Stimulated activated CD8-positive, alpha-beta memory T cell treated with anti-CD3 and anti-CD28 coated beads, Interleukin-15, amount 100 ng/mL, for 48 hours (primary cell): Measurements from ENCODE around the gene ANO4.

Experiments used
- DNase-seq, 2 donors: peaks; one replicate each; pipeline ENCODE4 v3.0.0-alpha.2; 2020; ENCODE audit warnings: low read depth in 2 of 2

Gene ANO4

GRCh38 chr12:100794441-100795173 is at the start of gene ANO4:
Gene ANO4, plus strand, starts transcription at chr12:100794776. Its CDS starts 107,010 bp downstream, at chr12:100901786.
- no peak for DNase-seq

DNA sequence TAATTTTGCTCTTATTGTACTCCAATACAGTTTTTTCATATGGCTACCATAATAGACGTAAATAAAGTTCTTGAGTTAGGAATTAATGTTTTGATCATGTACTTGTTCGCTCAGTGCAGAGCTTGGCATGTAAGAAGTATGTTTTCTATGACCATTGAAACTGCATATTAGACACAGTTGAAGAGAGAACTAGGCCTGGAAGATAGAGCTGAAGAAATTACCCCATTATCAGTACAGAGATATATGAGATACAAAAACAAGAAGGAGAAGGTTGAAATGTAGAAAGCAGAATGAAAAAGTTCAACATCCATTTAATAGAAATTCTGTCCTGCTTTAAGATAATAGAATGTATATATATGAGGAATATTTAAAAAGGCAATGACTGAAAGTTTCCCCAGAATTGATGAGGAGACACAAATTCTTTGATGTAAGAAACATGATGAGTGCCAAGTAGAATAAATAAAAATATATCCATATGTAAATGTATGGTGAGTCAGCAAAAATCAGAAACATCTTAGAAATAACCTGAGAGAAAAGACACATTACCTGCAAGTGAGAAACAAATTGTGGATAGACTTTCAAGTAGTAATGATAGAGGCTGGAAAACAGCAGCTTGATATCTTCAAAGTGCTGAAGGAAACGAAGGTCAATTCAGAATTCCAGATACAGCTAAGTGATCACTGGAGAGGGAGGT is 49.1 kb upstream of the ANO4 start:
- DNase-seq, result no peak

DNA sequence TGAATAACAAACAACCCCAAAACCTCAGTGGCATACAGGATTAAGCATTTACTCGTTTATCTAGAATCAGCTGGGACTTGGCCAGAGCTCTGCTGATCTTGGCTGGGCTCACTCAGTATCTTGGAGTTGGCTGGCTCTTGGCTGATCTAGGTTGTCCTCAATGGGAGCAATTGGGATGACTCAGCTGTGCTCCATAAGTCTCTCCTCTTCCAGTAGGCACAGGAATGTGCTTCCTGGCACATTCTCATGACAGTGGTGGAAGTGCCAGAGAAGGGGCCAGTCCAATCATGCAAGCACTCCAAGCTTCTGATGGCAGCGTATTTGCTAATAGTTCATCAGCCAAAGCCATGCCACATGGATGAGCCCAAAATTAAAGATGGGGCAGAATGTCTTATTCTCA is 41.7 kb upstream of the ANO4 start:
- no peak for DNase-seq

- DNase-seq, result no peak
Observed at GRCh38 chr12:100753837-100754236, 40.7 kb upstream of the ANO4 start.

- DNase-seq, result no peak
Observed at GRCh38 chr12:100755186-100755585, 39.4 kb upstream of the ANO4 start.

GRCh38 chr12:100758083-100758482 is 36.5 kb upstream of the ANO4 start:
- DNase-seq, result no peak

- DNase-seq, result no peak
Observed at GRCh38 chr12:100767371-100767770, 27.2 kb upstream of the ANO4 start.

- no peak for DNase-seq
Observed at GRCh38 chr12:100767950-100768349, 26.6 kb upstream of the ANO4 start.

- no peak for DNase-seq
Observed at GRCh38 chr12:100778967-100779590, 15.5 kb upstream of the ANO4 start.

DNA sequence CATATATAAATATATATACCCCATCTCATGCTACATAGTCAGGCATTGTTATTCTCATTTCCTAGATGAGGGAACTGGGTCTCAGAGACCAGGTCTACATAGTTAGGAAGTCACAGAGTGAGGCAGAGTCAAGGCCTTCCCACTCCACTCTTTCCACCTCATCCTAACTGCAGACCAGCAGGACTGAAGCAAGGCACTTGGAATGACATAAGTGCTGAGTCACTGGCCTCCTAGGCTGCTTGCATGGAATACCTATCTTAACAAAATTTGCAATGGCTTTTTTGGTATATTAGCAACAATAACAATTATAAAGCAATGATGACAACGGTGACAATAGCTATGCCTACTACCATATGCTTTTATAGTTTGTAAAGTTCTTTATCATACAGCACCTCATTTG is 5.4 kb upstream of the ANO4 start:
- DNase-seq, result no peak

GRCh38 chr12:100789975-100790374 is 4.6 kb upstream of the ANO4 start:
- DNase-seq, result no peak

- no peak for DNase-seq
Observed at GRCh38 chr12:100790552-100790951, 4.0 kb upstream of the ANO4 start.

GRCh38 chr12:100793182-100793581 is 1.4 kb upstream of the ANO4 start:
- DNase-seq, result no peak

DNA sequence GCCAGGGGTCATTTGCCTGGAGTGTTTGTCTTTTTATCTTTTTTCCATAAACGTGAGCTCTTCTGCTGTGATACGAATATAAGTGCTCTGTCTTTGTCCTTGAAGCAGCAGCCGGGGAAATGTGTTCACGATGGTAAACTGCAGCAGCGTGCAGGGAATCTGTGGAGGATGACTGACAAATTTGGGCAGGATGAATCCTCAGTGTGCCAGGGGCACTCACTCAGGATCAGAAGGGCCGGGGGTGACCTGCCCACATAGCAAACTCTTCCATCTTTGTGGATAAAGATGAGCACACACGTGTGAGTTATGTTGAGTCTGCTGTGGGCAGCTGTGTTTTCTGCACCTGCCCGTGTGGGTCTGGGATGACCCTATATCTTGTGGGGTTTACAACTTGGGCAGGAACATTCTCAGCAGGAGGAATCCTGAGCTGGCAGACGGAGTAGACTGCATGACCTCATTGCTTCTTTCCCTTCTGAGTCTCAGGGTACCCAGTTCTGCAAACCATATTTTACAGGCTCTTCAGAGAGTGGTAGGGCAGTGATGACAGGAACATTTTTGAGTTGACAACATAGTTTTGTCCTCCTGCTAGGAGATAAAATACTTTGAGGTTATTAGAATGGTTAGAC is 711 bp downstream of the ANO4 start:
- no peak for DNase-seq

DNA sequence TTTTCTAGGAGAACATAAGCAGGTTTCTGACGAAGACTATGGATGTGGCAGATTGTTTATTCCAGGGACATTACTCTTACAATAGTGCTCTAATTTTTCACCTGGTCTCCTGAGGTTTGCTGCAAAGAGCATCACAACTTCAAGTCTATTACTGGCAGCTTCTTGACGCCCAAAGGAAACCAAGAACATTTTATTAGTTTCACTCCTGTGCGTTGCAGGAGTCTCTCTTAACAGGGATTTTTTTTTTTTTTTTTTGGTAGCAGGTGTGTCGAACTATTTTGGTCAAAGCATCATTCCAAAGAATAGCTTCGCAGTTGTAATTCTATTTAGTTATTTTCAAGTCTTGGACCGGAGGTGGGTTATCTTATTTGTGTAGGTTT is 1.2 kb downstream of the ANO4 start:
- DNase-seq, result no peak

DNA sequence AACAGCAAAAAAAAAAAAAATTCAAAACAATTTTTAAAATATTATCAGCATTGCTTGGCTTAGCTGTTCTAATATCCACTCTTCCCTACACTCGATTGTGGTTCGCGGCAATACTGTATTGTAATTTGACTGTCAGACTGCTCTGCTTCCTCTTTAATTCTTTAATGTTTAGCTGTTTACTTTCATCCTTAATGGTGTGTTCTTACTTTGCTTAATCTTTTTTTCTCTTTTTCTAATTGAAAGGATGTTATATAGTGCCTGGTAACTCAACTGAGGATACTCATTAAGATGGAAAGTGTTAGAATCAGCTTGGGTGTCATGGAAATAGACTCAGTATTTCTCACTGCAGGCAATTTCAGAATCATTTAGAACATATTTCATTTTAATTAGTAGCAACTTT is 2.0 kb downstream of the ANO4 start:
- no peak for DNase-seq

DNA sequence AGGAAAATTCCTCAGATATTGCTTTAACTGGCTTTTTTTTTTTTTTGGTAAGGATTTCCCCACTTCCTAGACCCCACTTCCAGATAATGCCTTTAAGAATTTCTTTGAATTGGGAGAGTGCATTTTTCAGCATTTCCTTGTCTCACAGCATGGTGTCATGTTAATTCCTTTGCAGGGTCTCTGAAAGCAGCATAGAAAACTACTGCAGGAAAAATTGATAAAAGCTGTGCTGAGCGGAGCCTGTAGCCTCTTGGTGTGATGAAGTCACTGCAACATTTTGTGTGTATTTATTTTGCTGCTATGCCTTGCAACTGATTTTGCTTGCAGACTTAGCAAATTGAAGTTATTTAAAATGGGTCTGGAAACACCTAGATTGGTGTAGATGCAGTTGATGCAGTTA is 2.7 kb downstream of the ANO4 start:
- no peak for DNase-seq

DNA sequence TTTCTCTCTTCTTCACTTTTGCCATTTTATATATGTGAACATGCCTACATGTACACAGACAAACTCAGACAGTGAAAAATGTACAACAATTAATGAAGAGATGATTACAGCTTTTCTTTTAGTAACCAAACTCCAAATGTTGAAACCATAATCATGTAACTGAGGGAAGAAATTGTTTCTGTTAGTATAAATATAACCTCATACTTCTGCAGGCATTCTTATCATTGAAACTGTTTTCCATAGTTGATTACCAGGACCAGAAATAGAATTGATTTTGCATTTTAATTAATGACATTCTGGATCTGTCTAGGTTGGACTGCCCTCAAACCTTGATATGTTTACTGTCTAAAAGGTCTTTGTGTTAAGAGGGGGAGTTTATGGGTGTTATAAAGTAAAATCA is 3.2 kb downstream of the ANO4 start:
- no peak for DNase-seq

- no peak for DNase-seq
Observed at GRCh38 chr12:100798286-100799160, 3.9 kb downstream of the ANO4 start.

- no peak for DNase-seq
Observed at GRCh38 chr12:100799770-100800169, 5.2 kb downstream of the ANO4 start.

DNA sequence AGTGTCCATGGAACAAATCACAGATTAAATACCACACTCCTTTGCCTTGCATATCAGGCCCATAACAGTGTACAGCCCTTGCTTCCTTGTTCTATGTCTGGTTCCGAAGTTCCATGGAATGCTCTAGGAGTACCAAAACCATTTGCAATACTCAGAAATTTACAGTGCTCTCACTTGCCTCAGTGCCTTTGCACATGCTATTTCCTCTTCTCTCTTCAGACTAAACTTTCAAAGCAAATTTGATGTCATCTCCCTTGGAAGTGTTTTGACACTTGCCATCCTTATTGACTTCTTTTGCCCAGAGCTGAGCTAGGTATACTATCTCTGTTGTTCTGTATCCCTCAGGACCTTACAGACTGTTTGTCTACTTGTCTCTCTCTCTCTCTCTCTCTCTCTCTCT is 6.1 kb downstream of the ANO4 start:
- DNase-seq, result no peak

GRCh38 chr12:100801320-100801719 is 6.7 kb downstream of the ANO4 start:
- no peak for DNase-seq
